22Rv1 (cell line): ENCODE results near the gene TXNDC12.
A peak's percentile ranks its signal among the peaks of the same experiment; 100 is the strongest.
"Not testable (repeated sequence)": the region's sequence is repeated elsewhere in the genome, so short reads cannot be mapped to it uniquely, and the experiment has no call there.

ENCODE experiments used
- H3K27ac ChIP-seq: fragments of 450-650 bp; 2 replicates; pipeline ENCODE4 v1.5.1; 2017
- CTCF ChIP-seq: fragments of 450-650 bp; IDR thresholded peaks from 2 replicates; pipeline ENCODE4 v1.5.1; 2017; ENCODE audit warnings: mild to moderate bottlenecking
- ZFX ChIP-seq: fragments of 450-650 bp; IDR thresholded peaks from 2 replicates; pipeline ENCODE4 v1.6.1; 2017; ENCODE audit warnings: antibody characterized with exemption, borderline replicate concordance

Gene TXNDC12

GRCh38 chr1:52055066-52055865 is at the start of gene TXNDC12:
TSS of gene TXNDC12 (minus strand) at chr1:52055191. CDS start at chr1:52055096, 95 bp downstream.
- TF ChIP-seq ZFX (no peak), CTCF (no peak)
- H3K27ac ChIP-seq = peak within 1 kb of the TSS; percentile 99

- TF ChIP-seq CTCF (no peak), ZFX (no peak)
- H3K27ac ChIP-seq = no peak overlapping the region
Observed at GRCh38 chr1:52102336-52103013, 47.5 kb upstream of the TXNDC12 start.

GRCh38 chr1:52098139-52098871 is 43.3 kb upstream of the TXNDC12 start:
- TF ChIP-seq CTCF (no peak), ZFX (no peak)
- no peak overlapping the region for H3K27ac ChIP-seq

- no peak overlapping the region for H3K27ac ChIP-seq
- TF ChIP-seq CTCF (no peak), ZFX (no peak)
Observed at GRCh38 chr1:52096216-52096615, 41.2 kb upstream of the TXNDC12 start.

- not testable (repeated sequence) for H3K27ac ChIP-seq
Observed at GRCh38 chr1:52094300-52094699, 39.3 kb upstream of the TXNDC12 start.

- H3K27ac ChIP-seq = not testable (repeated sequence)
Observed at GRCh38 chr1:52087892-52088291, 32.9 kb upstream of the TXNDC12 start.

- TF ChIP-seq ZFX (no peak), CTCF (no peak)
- H3K27ac ChIP-seq = peak overlapping the region; percentile 38
Observed at GRCh38 chr1:52080014-52080415, 25.0 kb upstream of the TXNDC12 start.

- H3K27ac ChIP-seq = not testable (repeated sequence)
Observed at GRCh38 chr1:52077277-52077676, 22.3 kb upstream of the TXNDC12 start.
